SKM-1 treated with dmso at 0.1 percent for 144 hours (cell line): ENCODE data around the gene ZIC4.

Experiments used
- DNase-seq: peaks from one replicate; lab custom pipeline; 2025; ENCODE audit not compliant: unreplicated experiment; lab: John Stamatoyannopoulos, UW

Gene ZIC4

DNA sequence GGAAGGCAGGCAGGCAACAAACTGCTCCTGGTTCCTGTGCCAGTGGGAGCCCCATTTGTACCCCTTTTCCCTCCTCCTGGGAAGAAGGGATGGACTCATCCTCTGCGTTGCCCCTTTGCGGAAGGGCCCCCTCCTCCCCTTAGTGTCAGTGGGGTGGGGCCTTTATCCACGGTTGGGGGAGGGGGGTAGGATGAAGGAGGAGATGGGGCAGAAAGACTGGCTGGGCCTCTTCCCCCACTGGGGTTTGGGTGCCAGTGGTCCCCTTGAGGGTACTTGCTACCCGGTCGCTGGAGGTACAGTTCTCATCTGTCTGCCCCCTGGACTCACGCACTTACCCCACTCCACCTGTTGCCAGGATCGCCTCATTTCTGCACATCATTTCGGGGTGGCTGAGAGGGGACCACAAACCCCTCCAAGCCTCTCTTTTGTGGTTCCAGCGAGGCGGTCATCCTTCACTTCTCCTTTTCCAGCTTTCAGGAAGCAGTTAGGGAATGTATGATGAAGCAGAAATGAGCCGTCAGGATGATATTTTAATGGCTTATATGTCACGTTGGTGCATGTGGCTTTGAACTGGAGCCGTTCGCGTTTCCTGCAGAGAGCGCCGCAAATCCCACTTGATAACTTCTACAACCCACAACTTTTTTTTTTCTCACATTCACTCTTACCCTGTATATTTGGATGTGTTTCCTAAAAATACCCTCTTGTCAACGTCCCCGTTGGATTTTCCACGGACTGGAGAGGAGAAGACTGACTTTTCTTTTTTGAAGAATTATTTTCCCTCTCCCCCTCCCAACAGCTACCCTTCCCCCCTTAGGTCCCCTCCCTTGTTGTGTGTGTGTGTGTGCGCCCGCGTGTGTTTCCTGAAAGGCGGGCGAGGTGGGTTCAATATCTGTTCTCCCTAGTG lies at the start of gene ZIC4:
TSS of gene ZIC4 (minus strand) at position 516 of the 904 bp plus-strand sequence. CDS start 3,746 bp downstream, outside the sequence.
- no peak for DNase-seq

DNA sequence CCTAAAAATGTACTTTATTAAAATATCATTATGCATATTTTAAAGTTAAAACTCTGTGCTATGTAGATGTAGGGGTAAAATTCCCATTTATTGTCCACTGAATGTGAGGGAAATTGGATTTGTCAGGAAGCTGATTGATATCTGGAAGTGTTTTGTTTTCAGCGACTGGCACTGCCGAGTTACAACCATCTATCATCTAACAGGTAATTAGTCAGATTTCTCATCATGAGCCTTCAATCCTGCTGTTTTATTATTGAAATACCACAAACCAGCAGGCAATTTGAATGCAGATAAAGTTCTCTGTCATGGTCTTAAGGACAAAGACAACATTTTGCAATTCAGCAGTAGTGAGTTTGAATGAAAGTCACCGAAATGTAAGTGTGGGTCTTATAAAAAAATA lies 43.3 kb upstream of the ZIC4 start:
- no peak for DNase-seq

DNA sequence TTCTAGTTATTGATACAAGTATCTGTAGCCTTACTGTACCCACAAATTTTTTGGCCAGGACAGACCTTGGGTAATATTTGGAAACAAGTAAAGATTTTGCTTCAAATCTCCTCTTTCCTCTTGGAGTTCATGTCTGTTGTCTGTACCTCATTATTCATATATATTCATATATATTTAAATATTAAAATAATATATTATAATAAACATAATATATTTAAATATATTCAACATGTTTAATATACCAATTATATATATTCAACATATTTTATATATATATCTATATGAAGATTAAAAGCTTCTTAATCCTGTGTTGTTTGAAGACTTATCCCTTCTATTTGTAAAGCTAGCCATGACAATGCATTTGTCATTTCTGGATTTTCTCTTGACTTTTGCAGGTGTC lies 40.9 kb upstream of the ZIC4 start:
- no peak for DNase-seq

DNA sequence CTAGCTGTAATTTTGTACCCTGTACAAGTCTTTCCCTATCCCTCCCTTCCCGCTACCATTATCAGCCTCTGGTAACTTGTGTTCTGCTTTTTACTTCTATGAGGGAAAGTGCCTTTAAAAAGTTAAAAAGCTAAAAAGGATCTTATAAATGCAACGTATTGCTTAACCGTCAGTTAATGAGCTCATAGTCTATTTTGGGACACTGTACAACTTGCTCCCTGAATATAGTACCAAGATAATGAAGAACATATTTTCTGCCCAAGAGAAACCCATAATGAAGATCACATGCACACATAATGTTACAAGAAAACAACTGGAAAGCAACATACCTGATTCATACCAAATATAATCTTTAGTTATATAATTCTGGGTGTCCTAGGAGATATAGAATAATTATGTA lies 25.4 kb upstream of the ZIC4 start:
- DNase-seq = peak; percentile 11

DNA sequence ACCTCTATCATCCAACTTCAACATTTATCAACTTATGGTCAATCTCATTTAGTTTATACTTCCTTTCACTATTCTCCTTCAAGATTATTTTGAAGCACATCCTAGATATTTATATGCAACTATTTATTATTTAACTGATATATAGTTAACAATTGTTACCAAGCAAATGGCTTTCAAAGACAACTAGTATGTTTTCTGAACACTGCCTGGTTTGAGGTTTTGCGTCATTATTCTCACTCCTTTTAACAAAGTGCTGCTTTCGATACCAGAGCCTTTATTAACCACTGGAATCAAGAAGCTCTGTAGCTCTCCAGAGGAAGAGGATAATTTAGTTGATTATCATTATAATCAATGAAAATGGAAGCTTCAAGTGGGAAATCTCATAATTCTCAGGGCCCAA lies 22.4 kb upstream of the ZIC4 start:
- no peak for DNase-seq

DNA sequence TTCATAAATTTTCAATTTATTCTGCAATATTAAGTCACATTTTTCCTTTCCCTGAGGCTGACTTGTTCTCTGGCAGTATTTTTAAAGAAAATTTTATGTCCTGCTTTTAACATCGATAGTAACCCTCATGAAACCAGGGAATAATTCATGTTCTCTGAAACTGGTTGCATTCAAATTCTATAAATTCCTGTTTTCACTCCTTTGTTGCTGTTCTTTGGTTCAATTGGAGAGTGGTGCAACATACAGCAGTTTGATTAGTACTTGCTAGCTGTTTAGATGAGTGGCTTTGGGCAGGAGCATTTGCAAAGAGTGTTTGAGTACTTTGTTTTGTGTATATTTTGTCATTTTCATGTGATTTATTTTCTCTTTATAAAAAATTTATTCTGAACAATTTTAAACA lies 22.0 kb upstream of the ZIC4 start:
- no peak for DNase-seq

DNA sequence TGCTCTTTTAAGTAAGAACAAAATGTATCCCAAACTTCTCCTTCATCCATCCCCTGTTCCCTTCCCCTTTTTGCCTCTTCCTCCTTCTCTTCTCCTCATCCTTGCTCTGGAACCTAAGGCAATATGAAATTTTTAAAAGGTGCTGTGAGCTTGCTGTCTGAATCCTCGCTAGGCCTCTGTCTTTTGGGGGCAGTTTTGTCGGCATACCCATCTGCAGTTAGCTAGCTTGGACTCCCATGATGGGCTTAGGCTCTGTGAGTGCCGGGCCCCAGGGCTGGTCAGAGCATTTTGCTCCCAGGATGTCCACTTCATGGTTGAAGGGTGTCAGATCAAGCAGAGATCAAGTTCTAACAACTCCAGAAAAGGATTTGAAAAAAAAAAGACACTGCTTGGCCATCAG lies 21.4 kb upstream of the ZIC4 start:
- no peak for DNase-seq

DNA sequence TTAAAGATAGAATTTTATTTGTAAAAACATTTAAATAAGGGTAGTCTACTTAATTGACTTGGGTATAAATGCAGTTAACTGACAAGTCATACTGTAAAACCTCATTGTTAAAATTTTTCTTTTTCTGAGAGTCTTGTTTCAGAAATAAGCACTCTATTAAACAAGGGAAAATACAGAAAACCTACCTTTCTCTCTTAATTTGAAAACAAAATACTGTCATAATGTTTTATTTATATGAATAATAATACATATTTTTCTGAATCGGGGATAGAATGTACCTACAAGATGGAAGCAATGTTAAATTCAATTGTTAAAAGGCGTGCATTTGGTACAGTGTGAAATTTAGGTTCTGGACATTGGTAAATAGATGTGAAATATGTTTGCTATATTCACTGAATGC lies 20.6 kb upstream of the ZIC4 start:
- no peak for DNase-seq

DNA sequence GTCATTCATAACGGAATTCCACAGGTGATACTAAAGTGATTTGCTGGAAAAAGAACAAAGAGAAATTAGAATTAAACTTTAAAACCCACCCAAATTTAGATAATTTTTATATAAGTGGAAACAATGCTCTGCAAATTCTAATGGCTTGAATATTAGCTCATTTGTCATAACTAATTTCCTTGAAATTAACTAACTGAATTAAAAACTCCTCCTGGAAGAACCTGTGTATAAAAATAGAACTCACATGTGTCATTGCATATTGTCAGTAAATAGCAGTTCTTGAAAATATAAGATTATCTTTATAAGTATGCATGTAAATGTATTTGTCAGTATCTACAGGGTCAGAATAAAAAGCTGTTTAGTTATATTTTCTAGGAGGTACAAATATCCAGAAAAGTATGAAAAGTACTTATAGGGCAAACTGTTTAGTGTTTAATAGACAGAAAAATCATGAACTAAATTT lies 19.1 kb upstream of the ZIC4 start:
- DNase-seq = no peak

DNA sequence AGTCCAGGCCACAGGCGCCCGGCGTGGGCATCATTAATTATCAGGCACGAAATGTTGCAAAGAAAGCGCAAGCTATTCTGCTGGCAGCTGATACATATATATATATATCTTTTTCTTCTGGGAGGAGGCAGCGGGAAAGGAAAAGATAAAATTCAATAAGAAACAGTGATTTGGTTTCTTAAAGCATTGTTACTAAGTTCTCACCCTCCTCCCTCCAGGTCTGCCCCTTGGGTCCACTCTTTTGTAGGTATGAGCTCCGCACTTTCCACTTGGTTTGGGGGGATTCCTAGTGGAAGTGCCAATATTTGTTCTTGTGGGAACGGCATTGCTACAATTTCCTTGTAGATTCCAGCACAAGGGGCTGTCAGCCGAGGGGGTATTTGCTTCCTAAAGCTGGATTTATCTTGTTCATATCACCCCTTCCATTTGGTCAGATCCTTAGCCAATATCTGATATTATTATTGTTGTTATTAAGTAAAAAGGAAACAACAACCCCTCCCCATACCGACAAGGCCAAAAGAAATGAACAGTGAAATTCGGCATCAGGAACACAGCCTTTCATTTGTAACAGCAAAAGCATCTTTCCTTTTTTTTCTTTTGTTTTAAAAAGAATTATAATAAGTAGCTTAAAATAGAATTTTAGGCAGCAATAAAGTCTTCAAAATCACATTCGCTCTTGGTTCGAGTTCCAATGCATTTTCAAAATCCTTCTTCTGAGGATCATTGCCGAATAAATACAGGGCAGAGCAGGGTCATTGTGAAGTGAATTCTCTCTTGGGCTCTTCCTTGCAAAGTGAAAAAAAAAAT lies 18.4 kb upstream of the ZIC4 start:
- DNase-seq = no peak

DNA sequence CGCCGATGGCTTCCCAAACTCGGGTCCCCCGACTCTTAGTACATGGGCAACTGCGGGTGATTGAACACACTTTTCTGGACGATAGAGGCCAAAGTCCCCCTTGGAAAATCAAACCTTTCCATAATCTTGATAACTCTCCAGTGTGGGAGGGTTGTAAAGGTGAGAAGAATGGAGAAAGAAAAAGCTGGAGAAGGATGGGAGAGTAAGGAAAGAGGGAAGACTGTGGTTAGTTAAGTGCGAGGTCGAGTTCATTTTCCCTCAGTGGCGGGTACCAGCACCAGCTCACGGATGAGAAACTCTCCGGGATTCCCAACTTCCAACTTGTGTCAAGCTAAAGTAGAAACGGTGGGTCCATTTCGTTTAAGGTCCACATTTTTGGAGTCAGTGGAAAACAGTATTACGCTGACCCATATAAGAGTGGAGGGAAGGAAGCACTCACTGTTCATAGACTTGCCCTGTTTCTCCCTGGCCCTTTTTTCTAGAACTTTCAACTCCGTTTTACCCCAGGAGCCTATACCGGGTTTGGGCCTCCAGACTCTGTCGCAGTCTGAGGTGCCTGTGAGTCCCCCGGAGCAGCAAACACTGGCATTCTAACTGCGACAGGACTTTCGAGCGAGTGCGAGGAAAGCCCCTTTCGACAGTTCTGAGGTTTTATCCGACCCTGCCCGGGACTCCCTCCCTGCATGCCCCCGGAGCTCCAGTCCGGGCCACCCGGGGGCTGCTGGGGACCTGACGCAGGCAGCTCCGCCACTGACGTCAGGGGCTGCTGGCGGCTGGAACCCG lies 17.6 kb upstream of the ZIC4 start:
- no peak for DNase-seq

DNA sequence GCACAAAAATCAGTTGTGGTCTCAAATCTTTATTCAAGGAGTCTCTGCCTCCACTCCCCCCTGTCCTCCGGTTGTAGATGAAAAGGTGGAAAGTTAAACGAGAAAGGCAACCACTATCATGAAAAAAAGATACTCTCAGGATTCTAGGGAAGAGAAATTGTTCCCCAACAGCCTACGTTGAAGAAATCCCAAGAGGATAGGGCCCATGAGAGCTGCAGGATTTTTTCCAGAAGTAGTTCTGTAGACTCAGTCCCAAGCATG lies 17.1 kb upstream of the ZIC4 start:
- DNase-seq = no peak

DNA sequence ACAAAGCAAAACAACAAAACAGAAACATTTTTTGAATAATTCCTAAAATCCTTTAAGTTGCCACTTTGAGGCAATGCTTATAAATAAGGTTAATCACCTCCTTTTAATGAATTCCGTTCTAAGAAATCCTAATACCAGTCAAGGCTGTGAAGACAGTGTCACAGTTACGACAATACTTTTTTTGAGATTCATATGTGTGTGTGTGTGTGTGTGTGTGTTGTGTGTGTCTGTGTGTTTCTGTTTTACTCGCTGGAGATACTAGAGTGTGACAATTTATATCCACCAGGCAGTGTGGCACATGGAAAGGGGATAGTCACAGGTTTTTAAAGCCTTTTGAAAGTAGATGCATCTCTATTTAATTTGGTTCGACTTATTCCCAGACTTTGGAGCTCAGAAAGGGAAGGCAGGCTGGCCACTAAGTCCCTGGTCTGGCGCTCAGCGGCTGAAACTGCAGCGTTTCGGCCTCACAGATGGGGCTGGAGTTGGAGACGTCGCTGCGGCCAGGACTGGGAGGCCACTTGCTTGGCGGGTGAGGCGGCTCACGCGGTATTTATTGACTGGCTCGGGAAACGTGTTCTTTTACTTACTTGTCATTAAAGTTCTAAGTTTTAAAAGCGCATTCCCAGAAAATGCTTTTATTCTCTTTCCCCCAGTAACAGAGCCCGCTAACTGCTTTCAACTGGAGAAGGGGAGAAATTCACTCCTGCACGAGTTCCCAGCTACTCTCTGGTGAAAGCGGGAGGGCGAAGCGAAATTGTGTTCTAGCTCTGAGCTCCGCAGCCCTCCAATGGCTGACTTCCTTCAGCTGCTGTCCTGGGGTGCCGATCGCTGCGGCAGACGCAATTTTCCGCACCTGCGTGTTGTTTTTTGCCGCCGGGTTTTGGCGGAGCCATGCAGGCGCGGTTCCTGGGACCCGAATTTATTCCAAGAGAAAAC lies 16.5 kb upstream of the ZIC4 start:
- no peak for DNase-seq

DNA sequence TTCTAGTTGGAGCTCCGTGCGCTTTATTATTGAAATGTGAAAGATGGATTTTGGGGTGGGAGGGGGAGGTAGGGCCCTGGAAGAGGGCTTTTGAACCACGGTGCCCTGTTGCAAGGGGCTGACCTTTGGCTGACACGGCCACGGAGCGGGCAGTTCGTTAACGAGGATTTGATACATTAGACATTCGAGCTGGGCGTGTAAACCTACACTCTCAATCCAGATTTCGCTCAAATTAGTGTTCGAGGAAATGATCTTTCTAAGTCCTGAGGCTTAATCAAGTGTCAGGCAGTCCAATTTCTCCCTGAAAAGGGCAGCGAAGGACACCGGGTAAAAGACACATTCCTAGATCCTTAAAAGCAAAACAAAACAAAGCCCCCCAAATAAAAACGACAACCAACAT lies 15.9 kb upstream of the ZIC4 start:
- no peak for DNase-seq

DNA sequence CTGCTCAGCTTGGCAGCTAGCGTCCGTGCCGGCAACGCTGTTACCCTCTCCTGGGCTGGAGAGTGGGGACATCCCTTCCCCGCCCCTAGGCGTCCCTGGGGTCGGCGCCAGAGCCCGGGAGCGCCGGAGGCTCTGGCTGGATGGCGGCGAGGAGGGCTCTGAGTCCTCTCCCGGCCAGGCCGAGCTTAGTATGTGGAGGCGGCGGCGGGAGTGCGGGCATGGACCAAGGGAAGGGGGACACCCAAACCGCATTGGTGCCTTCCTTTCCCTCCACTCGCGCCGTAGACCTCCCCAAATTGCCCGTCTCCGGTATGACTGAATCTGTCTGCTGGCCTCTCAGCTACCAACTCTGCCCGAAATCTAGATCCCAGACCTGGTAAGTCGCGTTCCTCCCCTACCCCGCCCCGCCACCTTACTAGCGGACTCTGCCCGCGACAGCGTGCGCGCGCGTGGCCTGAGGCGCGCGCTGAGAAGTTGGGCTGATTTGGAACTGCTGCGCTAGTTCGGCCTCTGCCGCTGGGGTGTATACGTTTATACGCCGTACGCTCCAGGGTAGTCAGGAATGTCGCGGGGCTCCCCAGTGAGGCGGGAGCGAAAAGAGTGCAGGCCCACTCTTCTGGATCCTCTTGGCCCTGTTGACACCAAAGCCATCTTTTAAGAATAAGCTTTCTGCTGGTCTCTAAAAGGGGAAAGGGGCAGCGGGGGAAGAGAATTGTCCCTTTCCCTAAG lies 15.0 kb upstream of the ZIC4 start:
- DNase-seq = no peak

DNA sequence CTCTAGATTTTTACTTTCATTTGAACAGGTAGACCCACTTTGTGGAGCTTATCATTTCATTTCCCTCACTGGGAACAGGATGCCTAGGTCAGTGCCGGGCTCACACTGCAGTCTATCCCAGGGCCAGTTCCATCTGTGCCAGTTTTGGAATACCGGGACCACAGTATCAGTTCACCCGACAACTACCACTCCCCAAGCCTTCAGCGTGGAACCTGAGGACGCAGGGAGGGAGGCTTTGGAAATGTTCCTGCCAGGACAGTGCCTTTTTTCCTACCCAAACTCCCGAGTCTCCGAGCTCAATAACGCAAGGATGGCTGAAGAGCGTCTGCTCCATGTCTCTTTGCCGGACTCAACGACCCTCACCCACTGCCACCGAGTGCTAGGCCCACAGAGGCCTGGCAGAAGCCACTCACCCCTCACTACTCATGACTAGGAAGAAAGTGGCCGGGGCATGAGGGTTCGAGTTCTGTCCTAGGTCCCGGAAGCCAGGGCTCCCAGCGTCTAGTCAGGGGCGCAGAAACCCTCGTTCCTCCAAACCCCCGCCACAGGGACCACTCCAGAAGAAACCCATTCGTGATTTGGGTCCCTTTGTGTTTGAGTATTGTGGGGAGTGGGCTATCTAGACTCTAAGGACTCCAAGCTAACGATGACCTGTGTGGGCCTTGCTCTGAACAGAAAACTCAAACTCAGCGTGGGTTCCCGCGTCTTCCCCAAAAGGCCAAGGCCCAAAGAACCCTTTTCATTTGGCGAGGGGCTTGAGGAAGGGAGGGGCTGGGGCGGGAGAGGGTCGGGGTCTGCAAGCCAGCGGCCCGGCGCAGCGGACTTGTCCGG lies 14.2 kb upstream of the ZIC4 start:
- DNase-seq = no peak

DNA sequence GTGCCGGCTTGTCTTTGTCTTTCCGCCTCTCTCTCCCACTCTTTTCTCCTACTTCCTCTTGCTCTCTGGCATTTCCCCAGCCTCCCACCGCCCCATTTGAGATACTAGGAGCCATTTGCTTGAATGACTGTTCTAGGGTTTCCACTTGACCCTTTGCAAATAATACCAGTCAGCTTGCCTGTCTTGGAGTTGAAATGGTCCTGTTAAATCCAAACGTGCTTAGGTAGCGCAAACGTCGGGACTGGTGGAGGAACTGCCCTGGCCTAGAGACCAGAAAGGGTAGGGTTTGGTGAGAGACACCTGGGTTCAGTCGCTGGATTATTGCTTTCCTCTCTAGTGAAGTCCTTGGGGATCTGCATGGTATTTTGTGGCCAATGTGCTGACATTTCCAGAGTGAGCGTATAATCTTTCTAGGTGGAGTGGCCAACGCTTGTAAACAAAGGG lies 13.5 kb upstream of the ZIC4 start:
- no peak for DNase-seq

DNA sequence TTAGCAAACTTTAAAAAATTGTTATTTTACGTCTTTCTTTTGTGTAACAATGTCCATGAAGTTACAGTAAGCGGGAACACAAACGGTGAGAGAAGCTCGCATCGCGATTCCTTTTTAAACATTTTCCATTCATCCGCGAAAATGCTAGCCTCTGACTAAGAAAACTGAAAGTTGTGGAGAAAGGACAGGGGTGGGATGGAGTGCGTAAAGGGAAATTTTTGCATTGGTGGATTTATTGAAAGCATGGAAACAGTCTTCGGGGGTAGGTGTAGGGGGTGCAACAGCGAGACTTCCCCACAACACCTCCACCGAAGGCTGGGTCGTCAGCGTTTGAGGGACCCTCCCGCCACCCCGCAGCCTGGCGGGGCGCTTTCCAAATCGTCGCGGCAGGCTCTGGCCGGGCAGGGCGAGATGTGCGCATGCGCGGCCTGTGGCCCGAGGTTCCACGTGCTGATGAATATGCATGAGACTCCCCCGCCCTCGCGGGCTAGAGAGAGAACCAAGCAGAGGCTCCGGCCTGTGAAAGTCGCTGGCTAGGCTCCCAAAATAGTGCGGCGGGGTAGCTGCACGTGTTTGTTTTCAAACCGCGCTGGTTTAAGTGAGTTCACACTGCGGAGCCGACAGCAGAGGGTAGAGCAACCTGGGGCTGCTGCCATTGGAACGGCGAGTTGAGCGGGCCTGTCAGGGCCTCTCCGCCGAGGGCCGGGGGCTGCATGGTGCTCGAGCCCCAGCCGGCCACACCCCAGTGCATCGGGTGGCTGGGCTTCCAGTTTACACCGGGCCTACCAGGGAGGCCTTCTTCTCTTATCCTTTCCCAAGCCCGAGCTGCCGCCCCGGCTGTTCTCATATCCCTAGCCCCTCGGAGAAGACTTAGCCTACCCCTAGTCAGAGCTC lies 12.7 kb upstream of the ZIC4 start:
- no peak for DNase-seq
